Measurements from ENCODE around the gene UGT1A6.

- TF ChIP-seq CTCF (conservative IDR thresholded peaks at IDR 0.05; ENCODE audit: low read depth, low read length) (no peak), POLR2A (IDR thresholded peaks at IDR 0.05; ENCODE audit: low read depth, low read length) (no peak), CEBPB (IDR thresholded peaks at IDR 0.05; ENCODE audit: low read depth, low read length) (no peak)
These were observed 24.0 kb upstream of the UGT1A6 start for GRCh38 chr2:233668605-233669260.

Measured in IMR-90 (cell line).